Measurements from ENCODE around the gene PTGER1.

- no peak for TF ChIP-seq GATA3 (IDR thresholded peaks at IDR 0.05; ENCODE audit: low read depth, low read length)
- TF ChIP-seq GATA2 (IDR thresholded peaks at IDR 0.05; ENCODE audit: low read depth, low read length) = no peak
Observed at GRCh38 chr19:14460935-14461334, 14.2 kb downstream of the PTGER1 start.
